Measurements from ENCODE around the gene KRTAP13-1. TPM values are rescaled to one million over a fixed set of nuclear protein-coding genes. Genes with fewer than 3 reads are reported as not detected.

Gene KRTAP13-1
- total RNA-seq, 1 donor from 2014 or later, result not detected

DNA sequence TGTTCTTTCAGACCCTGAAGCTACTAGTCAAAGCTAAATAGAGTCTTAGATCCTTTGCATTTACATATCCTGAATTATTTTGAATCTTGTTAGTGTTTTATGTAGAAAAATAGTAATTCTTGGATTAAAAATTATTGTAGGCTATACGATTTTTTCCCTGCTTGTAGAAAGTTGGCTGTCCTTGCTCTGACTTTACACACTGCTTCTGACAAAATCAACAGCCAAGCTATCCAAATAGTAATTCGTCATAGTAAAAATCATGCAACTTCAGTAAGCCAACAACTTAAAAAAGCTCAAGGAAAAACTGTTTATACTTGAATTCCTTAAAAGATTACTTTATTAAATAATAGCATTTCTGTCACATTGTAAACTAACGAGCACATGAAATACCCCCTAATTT, 39.9 kb upstream of the KRTAP13-1 start:
- no peak overlapping the region for H3K27ac Mint-ChIP-seq
- POLR2A ChIA-PET, result no interaction called here
- no peak overlapping the region for H3K4me3 Mint-ChIP-seq
- intact Hi-C loops (cut with micrococcal nuclease), result no loop called here
- ATAC-seq (ENCODE audit: low read depth), result no peak
- TF ChIP-seq, protein P1, sequence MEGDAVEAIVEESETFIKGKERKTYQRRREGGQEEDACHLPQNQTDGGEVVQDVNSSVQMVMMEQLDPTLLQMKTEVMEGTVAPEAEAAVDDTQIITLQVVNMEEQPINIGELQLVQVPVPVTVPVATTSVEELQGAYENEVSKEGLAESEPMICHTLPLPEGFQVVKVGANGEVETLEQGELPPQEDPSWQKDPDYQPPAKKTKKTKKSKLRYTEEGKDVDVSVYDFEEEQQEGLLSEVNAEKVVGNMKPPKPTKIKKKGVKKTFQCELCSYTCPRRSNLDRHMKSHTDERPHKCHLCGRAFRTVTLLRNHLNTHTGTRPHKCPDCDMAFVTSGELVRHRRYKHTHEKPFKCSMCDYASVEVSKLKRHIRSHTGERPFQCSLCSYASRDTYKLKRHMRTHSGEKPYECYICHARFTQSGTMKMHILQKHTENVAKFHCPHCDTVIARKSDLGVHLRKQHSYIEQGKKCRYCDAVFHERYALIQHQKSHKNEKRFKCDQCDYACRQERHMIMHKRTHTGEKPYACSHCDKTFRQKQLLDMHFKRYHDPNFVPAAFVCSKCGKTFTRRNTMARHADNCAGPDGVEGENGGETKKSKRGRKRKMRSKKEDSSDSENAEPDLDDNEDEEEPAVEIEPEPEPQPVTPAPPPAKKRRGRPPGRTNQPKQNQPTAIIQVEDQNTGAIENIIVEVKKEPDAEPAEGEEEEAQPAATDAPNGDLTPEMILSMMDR (IDR thresholded peaks at IDR 0.05), result no peak
- H3K27me3 Mint-ChIP-seq, result no peaks in the 10 kb centered on the region
- CTCF ChIA-PET, result no interaction called here
- H3K9me3 Mint-ChIP-seq, result peaks cover 2% of the 10 kb centered on the region
- no peak for DNase-seq
- H3K4me1 Mint-ChIP-seq, result no peaks in the 10 kb centered on the region
- H3K36me3 Mint-ChIP-seq (ENCODE audit: low read depth), result no peaks in the 10 kb centered on the region

GRCh38 chr21:30372139-30372770, 23.6 kb upstream of the KRTAP13-1 start, which contains the start of gene KRTAP13-2:
TSS of gene KRTAP13-2 (minus strand) at chr21:30372271. CDS start at chr21:30372213, 58 bp downstream.
- TF ChIP-seq, protein P1 (IDR thresholded peaks at IDR 0.05), result no peak
- no peak for ATAC-seq (ENCODE audit: low read depth)
- CTCF ChIA-PET, result no interaction called here
- Mint-ChIP-seq H3K9me3 (no peaks in the 10 kb centered on the region), H3K4me3 (no peak within 1 kb of the TSS), H3K27me3 (no peaks in the 10 kb centered on the region), H3K36me3 (ENCODE audit: low read depth) (no peaks in the 10 kb centered on the region), H3K27ac (no peak within 1 kb of the TSS), H3K4me1 (no peaks in the 10 kb centered on the region)
- POLR2A ChIA-PET, result no interaction called here
- intact Hi-C loops (cut with micrococcal nuclease), result no loop called here
- no peak for DNase-seq

- Mint-ChIP-seq H3K27ac (no peak overlapping the region), H3K36me3 (ENCODE audit: low read depth) (no peaks in the 10 kb centered on the region), H3K27me3 (no peaks in the 10 kb centered on the region), H3K4me1 (no peaks in the 10 kb centered on the region), H3K9me3 (peaks cover 2% of the 10 kb centered on the region), H3K4me3 (no peak overlapping the region)
- no peak for DNase-seq
- intact Hi-C loops (cut with micrococcal nuclease), result no loop called here
- TF ChIP-seq, protein P1 (IDR thresholded peaks at IDR 0.05), result no peak
- ChIA-PET CTCF (no interaction called here), POLR2A (no interaction called here)
- no peak for ATAC-seq (ENCODE audit: low read depth)
Observed at GRCh38 chr21:30382201-30382600, 13.6 kb upstream of the KRTAP13-1 start.

DNA sequence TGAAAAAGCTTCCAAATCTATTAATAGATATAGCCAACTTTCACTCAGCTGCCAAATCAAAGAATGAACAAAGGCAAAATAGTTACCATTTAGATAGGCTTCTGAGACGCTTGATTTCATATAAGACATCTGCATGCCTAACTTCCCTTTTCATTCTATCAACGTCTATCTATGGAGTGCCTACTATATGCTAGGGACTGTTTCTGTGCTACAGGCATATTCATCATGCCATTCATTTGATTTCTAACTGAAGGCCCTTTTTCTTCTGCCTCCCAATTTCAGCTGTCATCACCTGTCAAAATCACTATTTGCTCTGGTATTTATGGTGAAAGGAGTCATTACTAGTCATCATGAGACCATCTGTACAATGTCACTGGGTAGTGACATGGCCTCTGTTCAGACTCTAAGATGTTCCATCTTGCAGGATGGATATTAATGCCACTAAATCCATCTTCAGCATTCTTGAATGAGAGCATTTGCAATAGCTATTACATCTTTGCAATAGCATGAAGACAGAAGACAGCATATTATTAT, 4.3 kb upstream of the KRTAP13-1 start:
- H3K36me3 Mint-ChIP-seq (ENCODE audit: low read depth), result no peaks in the 10 kb centered on the region
- no peak for DNase-seq
- H3K27me3 Mint-ChIP-seq, result no peaks in the 10 kb centered on the region
- H3K4me3 Mint-ChIP-seq, result no peak overlapping the region
- TF ChIP-seq, protein P1 (IDR thresholded peaks at IDR 0.05), result no peak
- ChIA-PET CTCF (no interaction called here), POLR2A (no interaction called here)
- no peaks in the 10 kb centered on the region for H3K4me1 Mint-ChIP-seq
- intact Hi-C loops (cut with micrococcal nuclease), result no loop called here
- H3K9me3 Mint-ChIP-seq, result peaks cover 8% of the 10 kb centered on the region
- no peak overlapping the region for H3K27ac Mint-ChIP-seq
- ATAC-seq (ENCODE audit: low read depth), result no peak

DNA sequence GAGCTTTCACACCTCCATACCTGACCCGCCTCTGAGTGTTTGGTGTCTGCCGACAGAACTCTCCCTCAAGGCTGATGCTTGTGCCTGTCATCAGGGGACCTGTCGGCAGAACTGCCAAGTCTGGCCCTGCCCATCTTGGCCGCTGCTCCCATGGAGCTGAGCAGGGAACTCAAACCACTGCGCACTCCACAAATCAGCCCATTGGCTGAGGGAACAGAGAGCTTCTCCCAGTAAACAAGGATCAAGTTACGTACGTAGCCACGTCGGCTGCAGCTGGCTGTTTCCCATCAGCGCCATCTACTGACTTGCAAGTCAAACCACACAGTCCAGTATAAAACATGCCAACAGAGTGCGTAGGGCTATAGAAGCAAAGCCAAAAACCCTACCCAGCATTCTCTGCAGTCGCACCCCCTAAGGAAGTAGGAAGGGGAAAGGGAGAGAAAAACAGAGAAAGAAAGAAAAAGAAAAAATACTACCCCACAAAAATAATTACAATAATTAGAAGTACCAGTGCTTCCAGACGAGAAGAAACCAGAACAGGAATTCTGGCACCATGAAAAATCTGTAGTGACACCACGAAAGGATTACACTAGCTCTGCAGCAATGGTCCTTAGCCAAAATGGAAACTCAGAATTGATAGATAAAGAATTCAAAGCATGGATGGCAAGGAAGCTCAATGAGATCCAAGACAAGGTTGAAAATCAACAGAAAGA, 13.1 kb downstream of the KRTAP13-1 start:
- intact Hi-C loops (cut with micrococcal nuclease), result no loop called here
- H3K36me3 Mint-ChIP-seq (ENCODE audit: low read depth), result no peaks in the 10 kb centered on the region
- DNase-seq, result no peak
- H3K9me3 Mint-ChIP-seq, result peaks cover 19% of the 10 kb centered on the region
- H3K4me3 Mint-ChIP-seq, result no peak overlapping the region
- no peak for ATAC-seq (ENCODE audit: low read depth)
- no peak overlapping the region for H3K27ac Mint-ChIP-seq
- CTCF ChIA-PET, result no interaction called here
- H3K4me1 Mint-ChIP-seq, result no peaks in the 10 kb centered on the region
- no peaks in the 10 kb centered on the region for H3K27me3 Mint-ChIP-seq
- TF ChIP-seq, protein P1 (IDR thresholded peaks at IDR 0.05), result no peak
- POLR2A ChIA-PET, result no interaction called here
